CD4-positive, alpha-beta T cell (primary cell): ENCODE results near the gene SLC12A1. TPM values are rescaled to one million over a fixed set of nuclear protein-coding genes. Genes with fewer than 3 reads are reported as not detected.

Experiments
- ATAC-seq: fragments of 200-7000 bp; cut with Tn5 transposase; one replicate; pipeline ENCODE4 v1.10.0; 2022; ENCODE audit warnings: mild to moderate bottlenecking; ENCODE audit not compliant: poor library complexity
- CTCF ChIA-PET: fragments of 350-600 bp; sonication (Branson Sonifier 250); formaldehyde crosslinking; loops from one replicate; lab custom pipeline; 2021; ENCODE audit warnings: antibody characterized with exemption, inconsistent platforms; lab: Charles Lee
- POLR2A ChIA-PET: fragments of 350-600 bp; sonication (Branson Sonifier 250); formaldehyde crosslinking; loops from one replicate; lab custom pipeline; 2021; ENCODE audit warnings: antibody characterized with exemption, inconsistent platforms; lab: Charles Lee
- DNase-seq, 14 experiments: peaks; one replicate each; pipeline ENCODE4 v3.0.0-alpha.2; 2013 to 2020; ENCODE audit warnings: mixed read lengths in 2 of 14
- H3K27ac ChIP-seq, 2 donors: one replicate each; pipeline versions ENCODE4 v1.5.1 to v1.7.0; 2013; ENCODE audit warnings: low read length in 2 of 2, low read depth in 1 of 2, mild to moderate bottlenecking in 1 of 2
- H3K27me3 ChIP-seq, 2 experiments: 1 replicate in 1 of 2; 2 replicates in 1 of 2; pipeline versions ENCODE4 v1.6.1 to v1.7.0; 2013; ENCODE audit warnings: low read length in 2 of 2, control low read depth in 1 of 2, mild to moderate bottlenecking in 1 of 2, moderate library complexity in 1 of 2; ENCODE audit not compliant: insufficient read depth in 2 of 2, control insufficient read depth in 1 of 2
- H3K36me3 ChIP-seq: one replicate; pipeline ENCODE4 v1.6.1; 2013; ENCODE audit warnings: low read length, control low read depth; ENCODE audit not compliant: insufficient read depth
- H3K4me1 ChIP-seq: one replicate; pipeline ENCODE4 v1.6.1; 2013; ENCODE audit warnings: low read length, control low read depth; ENCODE audit not compliant: insufficient read depth
- H3K4me3 ChIP-seq: one replicate; pipeline ENCODE4 v1.5.1; 2013; ENCODE audit warnings: mild to moderate bottlenecking, low read length, moderate library complexity
- H3K9me3 ChIP-seq, 2 experiments: 1 replicate in 1 of 2; 2 replicates in 1 of 2; pipeline versions ENCODE4 v1.6.1 to v1.7.0; 2013; ENCODE audit warnings: low read length in 2 of 2, mild to moderate bottlenecking in 2 of 2, control low read depth in 1 of 2, moderate library complexity in 1 of 2; ENCODE audit not compliant: control insufficient read depth in 1 of 2, insufficient read depth in 1 of 2
- H3K27ac Mint-ChIP-seq: one replicate; pipeline ENCODE4 v1.8.0; 2020; ENCODE audit warnings: mixed read lengths
- H3K27me3 Mint-ChIP-seq: one replicate; pipeline ENCODE4 v1.8.0; 2021; ENCODE audit warnings: mixed read lengths
- H3K36me3 Mint-ChIP-seq: one replicate; pipeline ENCODE4 v1.8.0; 2021; ENCODE audit warnings: low read depth, mixed read lengths
- H3K4me1 Mint-ChIP-seq: one replicate; pipeline ENCODE4 v1.8.0; 2021; ENCODE audit warnings: low read depth, mixed read lengths
- H3K4me3 Mint-ChIP-seq: one replicate; pipeline ENCODE4 v1.8.0; 2020; ENCODE audit warnings: mild to moderate bottlenecking, mixed read lengths
- H3K9me3 Mint-ChIP-seq: one replicate; pipeline ENCODE4 v1.8.0; 2020; ENCODE audit warnings: mixed read lengths
- intact Hi-C, 2 experiments: fragments of 100-400 bp; cut with DNase I in 1 of 2; cut with micrococcal nuclease in 1 of 2; formaldehyde crosslinking; loops; one replicate each; pipeline versions ENCODE4 v1.15.1 to v1.9.0; 2023 to 2025; cut with DNase I, micrococcal nuclease
- total RNA-seq, 174 experiments: library from RNA in 2 of 174; stranded (reverse) in 2 of 174; gene quantifications; one replicate each; pipeline ENCODE4 v1.2.3 and lab custom pipeline; 2021 to 2026
- TF ChIP-seq, protein P1 (sequence below): fragments of 200-600 bp; IDR thresholded peaks from one replicate; pipeline ENCODE4 v1.8.0; 2022; ENCODE audit warnings: antibody characterized with exemption, mild to moderate bottlenecking

Gene SLC12A1
- total RNA-seq, 2 experiments from 2014 or later: not detected

DNA sequence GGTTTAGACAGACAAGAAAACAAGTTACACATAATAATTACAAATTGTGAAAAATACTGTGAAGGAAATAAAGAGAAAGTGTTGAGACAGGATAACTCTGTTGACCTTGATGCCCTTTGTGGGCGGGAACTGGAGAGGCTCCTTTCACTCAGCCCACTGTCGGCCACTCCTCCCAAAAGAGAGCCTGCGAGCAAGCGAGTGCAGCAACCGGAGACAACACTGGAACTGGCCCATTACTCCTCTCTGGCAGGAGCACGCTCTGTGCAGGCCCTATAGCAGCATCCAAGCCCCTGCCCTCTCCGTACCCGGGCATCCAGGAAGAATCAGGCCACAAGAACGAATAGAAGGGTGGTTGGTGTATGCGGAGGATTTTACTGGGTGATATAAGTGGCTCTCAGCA is 108.9 kb downstream of the SLC12A1 start:
- Mint-ChIP-seq H3K36me3 (no peaks in the 10 kb centered on the region), H3K4me3 (no peak overlapping the region), H3K4me1 (no peaks in the 10 kb centered on the region), H3K27me3 (no peaks in the 10 kb centered on the region), H3K27ac (no peak overlapping the region), H3K9me3 (no peaks in the 10 kb centered on the region)
- no peak overlapping the region for H3K4me3 ChIP-seq
- TF ChIP-seq, protein P1, sequence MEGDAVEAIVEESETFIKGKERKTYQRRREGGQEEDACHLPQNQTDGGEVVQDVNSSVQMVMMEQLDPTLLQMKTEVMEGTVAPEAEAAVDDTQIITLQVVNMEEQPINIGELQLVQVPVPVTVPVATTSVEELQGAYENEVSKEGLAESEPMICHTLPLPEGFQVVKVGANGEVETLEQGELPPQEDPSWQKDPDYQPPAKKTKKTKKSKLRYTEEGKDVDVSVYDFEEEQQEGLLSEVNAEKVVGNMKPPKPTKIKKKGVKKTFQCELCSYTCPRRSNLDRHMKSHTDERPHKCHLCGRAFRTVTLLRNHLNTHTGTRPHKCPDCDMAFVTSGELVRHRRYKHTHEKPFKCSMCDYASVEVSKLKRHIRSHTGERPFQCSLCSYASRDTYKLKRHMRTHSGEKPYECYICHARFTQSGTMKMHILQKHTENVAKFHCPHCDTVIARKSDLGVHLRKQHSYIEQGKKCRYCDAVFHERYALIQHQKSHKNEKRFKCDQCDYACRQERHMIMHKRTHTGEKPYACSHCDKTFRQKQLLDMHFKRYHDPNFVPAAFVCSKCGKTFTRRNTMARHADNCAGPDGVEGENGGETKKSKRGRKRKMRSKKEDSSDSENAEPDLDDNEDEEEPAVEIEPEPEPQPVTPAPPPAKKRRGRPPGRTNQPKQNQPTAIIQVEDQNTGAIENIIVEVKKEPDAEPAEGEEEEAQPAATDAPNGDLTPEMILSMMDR: no peak
- ChIA-PET POLR2A (no interaction called here), CTCF (interaction anchor here (0.5 kb wide), 1 partner anchor 729 kb away, joined by 3 read pairs; no protein-coding TSS in a partner anchor)
- H3K36me3 ChIP-seq: no peaks in the 10 kb centered on the region
- no peaks in the 10 kb centered on the region for H3K4me1 ChIP-seq
- no peaks in the 10 kb centered on the region for H3K27me3 ChIP-seq
- ATAC-seq: no peak
- DNase-seq: no peak
- intact Hi-C loops: no loop called here
- no peaks in the 10 kb centered on the region for H3K9me3 ChIP-seq
- H3K27ac ChIP-seq: no peak overlapping the region

DNA sequence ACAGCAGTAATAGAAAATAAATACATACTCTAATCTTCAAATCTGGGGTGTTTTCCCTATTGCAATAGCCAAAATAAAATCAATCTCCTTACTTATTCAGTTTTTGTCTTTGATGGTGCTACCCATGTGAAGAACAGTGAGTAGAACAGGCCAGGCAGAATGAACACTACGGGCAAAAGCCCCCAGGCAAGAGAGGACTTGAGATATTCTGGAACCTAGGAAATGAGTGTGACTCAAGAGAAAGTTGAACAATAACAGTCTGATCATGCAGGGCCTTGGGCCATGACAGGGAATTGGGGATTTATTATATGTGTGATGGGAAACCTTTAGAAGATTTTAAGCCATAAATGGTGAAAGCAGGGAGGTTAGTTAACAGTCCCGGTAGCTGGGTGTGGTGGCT is 111.1 kb downstream of the SLC12A1 start:
- ChIA-PET POLR2A (no interaction called here), CTCF (no interaction called here)
- H3K36me3 ChIP-seq: no peaks in the 10 kb centered on the region
- TF ChIP-seq, protein P1: no peak
- ATAC-seq (no peak), DNase-seq (no peak)
- Mint-ChIP-seq H3K27me3 (no peaks in the 10 kb centered on the region), H3K27ac (no peak overlapping the region), H3K4me1 (no peaks in the 10 kb centered on the region), H3K9me3 (no peaks in the 10 kb centered on the region), H3K4me3 (no peak overlapping the region), H3K36me3 (no peaks in the 10 kb centered on the region)
- H3K27me3 ChIP-seq: peaks cover 0 to 4% of the 10 kb centered on the region in 2 experiments
- H3K4me3 ChIP-seq: no peak overlapping the region
- no peaks in the 10 kb centered on the region for H3K9me3 ChIP-seq
- no peak overlapping the region for H3K27ac ChIP-seq
- H3K4me1 ChIP-seq: no peaks in the 10 kb centered on the region
- intact Hi-C loops: no loop called here

DNA sequence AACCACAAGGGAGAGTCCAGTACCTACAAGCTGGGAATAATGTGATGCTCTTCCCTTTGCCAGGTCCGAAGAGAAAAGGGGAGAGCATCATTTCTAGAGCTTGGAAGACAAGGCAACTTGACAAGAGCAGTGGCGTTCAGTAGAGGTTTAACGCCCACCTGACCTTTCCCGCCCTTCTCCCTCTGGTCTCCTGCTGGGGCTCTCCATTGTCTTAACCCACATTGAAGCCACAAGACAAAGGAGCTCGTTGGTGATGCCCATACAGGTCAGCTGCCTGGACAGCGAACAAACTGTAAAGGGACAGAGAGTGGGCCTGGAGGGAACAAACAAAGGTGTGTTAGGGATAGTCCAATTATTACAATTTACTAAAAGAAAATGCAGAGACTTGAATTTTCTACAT is 112.0 kb downstream of the SLC12A1 start:
- ChIA-PET CTCF (no interaction called here), POLR2A (no interaction called here)
- no peak overlapping the region for H3K27ac Mint-ChIP-seq
- intact Hi-C loops: no loop called here
- ATAC-seq (no peak), DNase-seq (no peak)
- H3K27ac ChIP-seq: no peak overlapping the region
- TF ChIP-seq, protein P1: no peak
- no peaks in the 10 kb centered on the region for H3K9me3 Mint-ChIP-seq
- no peaks in the 10 kb centered on the region for H3K9me3 ChIP-seq
- no peak overlapping the region for H3K4me3 Mint-ChIP-seq
- no peaks in the 10 kb centered on the region for H3K4me1 Mint-ChIP-seq
- H3K27me3 ChIP-seq: peaks cover 0 to 4% of the 10 kb centered on the region in 2 experiments
- no peaks in the 10 kb centered on the region for H3K27me3 Mint-ChIP-seq
- no peaks in the 10 kb centered on the region for H3K36me3 Mint-ChIP-seq
- H3K4me1 ChIP-seq: no peaks in the 10 kb centered on the region
- H3K36me3 ChIP-seq: no peaks in the 10 kb centered on the region
- H3K4me3 ChIP-seq: no peak overlapping the region
